ENCODE measurements around the gene ATOH7. TPM values are rescaled to one million over a fixed set of nuclear protein-coding genes. Genes with fewer than 3 reads are reported as not detected.

Gene ATOH7
- polyA plus RNA-seq, 1 donor from 2014 or later, result 2.5 TPM

GRCh38 chr10:68211669-68212068 is 20.2 kb downstream of the ATOH7 start:
- H3K27me3 ChIP-seq (ENCODE audit: insufficient read depth, low read depth, low read length), result no peaks in the 10 kb centered on the region
- H3K9me2 ChIP-seq (ENCODE audit: insufficient read depth, low read length), result no peaks in the 10 kb centered on the region
- H2AFZ ChIP-seq (ENCODE audit: low read depth, low read length), result no peak overlapping the region
- H3K9me3 ChIP-seq (ENCODE audit: low read length), result no peaks in the 10 kb centered on the region
- no peak overlapping the region for H3K4me2 ChIP-seq (ENCODE audit: low read length)
- no peak overlapping the region for H3K27ac ChIP-seq (ENCODE audit: low read length)
- no peaks in the 10 kb centered on the region for H3K79me2 ChIP-seq (replicated peaks; ENCODE audit: insufficient read depth, low read length)
- H3K9ac ChIP-seq (ENCODE audit: low read length), result no peak overlapping the region
- TF ChIP-seq TAF1 (IDR thresholded peaks at IDR 0.05; ENCODE audit: low read depth), result no peak
- no peak for TF ChIP-seq MXI1 (conservative IDR thresholded peaks at IDR 0.05; ENCODE audit: poor library complexity, severe bottlenecking)
- no peak for TF ChIP-seq RAD21 (conservative IDR thresholded peaks at IDR 0.05)
- TF ChIP-seq REST (IDR thresholded peaks at IDR 0.05; ENCODE audit: borderline replicate concordance), result no peak
- TF ChIP-seq EP300 (conservative IDR thresholded peaks at IDR 0.05; ENCODE audit: poor library complexity, severe bottlenecking), result no peak
- no peak for TF ChIP-seq EZH2 (IDR thresholded peaks at IDR 0.05; ENCODE audit: borderline replicate concordance, insufficient read depth, low read length, poor library complexity, severe bottlenecking)
- TF ChIP-seq CTCF (IDR thresholded peaks at IDR 0.05; ENCODE audit: poor library complexity, severe bottlenecking), result no peak
- no peak for TF ChIP-seq SMC3 (conservative IDR thresholded peaks at IDR 0.05; ENCODE audit: poor library complexity)
- TF ChIP-seq POLR2AphosphoS5 (IDR thresholded peaks at IDR 0.05), result no peak
- H3K4me3 ChIP-seq (ENCODE audit: low read length), result no peak overlapping the region
- H3F3A ChIP-seq (ENCODE audit: insufficient read depth, low read length, poor library complexity, severe bottlenecking), result no peaks in the 10 kb centered on the region
- no peaks in the 10 kb centered on the region for H3K36me3 ChIP-seq (ENCODE audit: insufficient read depth, low read length)
- no peaks in the 10 kb centered on the region for H4K20me1 ChIP-seq (ENCODE audit: insufficient read depth)

GRCh38 chr10:68208424-68209042 is 23.4 kb downstream of the ATOH7 start:
- Histone ChIP-seq H3K9me3 (ENCODE audit: low read length) (no peaks in the 10 kb centered on the region), H3K27me3 (ENCODE audit: insufficient read depth, low read depth, low read length) (no peaks in the 10 kb centered on the region), H3F3A (ENCODE audit: insufficient read depth, low read length, poor library complexity, severe bottlenecking) (no peaks in the 10 kb centered on the region), H3K9ac (ENCODE audit: low read length) (no peak overlapping the region), H3K36me3 (ENCODE audit: insufficient read depth, low read length) (no peaks in the 10 kb centered on the region), H2AFZ (ENCODE audit: low read depth, low read length) (no peak overlapping the region), H3K9me2 (ENCODE audit: insufficient read depth, low read length) (no peaks in the 10 kb centered on the region), H3K4me2 (ENCODE audit: low read length) (no peak overlapping the region), H3K79me2 (replicated peaks; ENCODE audit: insufficient read depth, low read length) (no peaks in the 10 kb centered on the region), H3K27ac (ENCODE audit: low read length) (no peak overlapping the region), H3K4me3 (ENCODE audit: low read length) (no peak overlapping the region), H4K20me1 (ENCODE audit: insufficient read depth) (no peaks in the 10 kb centered on the region)
- no peak for TF ChIP-seq RAD21 (conservative IDR thresholded peaks at IDR 0.05)
- peak; percentile 12 for TF ChIP-seq CTCF (IDR thresholded peaks at IDR 0.05; ENCODE audit: poor library complexity, severe bottlenecking)
- no peak for TF ChIP-seq MXI1 (conservative IDR thresholded peaks at IDR 0.05; ENCODE audit: poor library complexity, severe bottlenecking)
- TF ChIP-seq EP300 (conservative IDR thresholded peaks at IDR 0.05; ENCODE audit: poor library complexity, severe bottlenecking), result no peak
- TF ChIP-seq REST (IDR thresholded peaks at IDR 0.05; ENCODE audit: borderline replicate concordance), result no peak
- TF ChIP-seq POLR2AphosphoS5 (IDR thresholded peaks at IDR 0.05), result no peak
